IPS DF 19.7 (cell line): ENCODE measurements around the gene TENM3.
"Not testable (repeated sequence)": the region's sequence is repeated elsewhere in the genome, so short reads cannot be mapped to it uniquely, and the experiment has no call there.

ENCODE experiments used
- DNase-seq: peaks from one replicate; pipeline ENCODE4 v3.0.0-alpha.2; 2013; ENCODE audit warnings: low read depth, low spot score

The TENM3 gene

GRCh38 chr4:182227611-182228010, 15.6 kb upstream of the TENM3 start:
- no peak for DNase-seq

GRCh38 chr4:182228991-182229577, 14.1 kb upstream of the TENM3 start:
- DNase-seq, result no peak

GRCh38 chr4:182230256-182230655, 12.9 kb upstream of the TENM3 start:
- DNase-seq, result no peak

- DNase-seq, result no peak
These were observed 12.1 kb upstream of the TENM3 start for GRCh38 chr4:182231080-182231479.

- DNase-seq, result no peak
These were observed 11.7 kb upstream of the TENM3 start for GRCh38 chr4:182231496-182231895.

GRCh38 chr4:182233310-182234090, 9.7 kb upstream of the TENM3 start:
- no peak for DNase-seq

- no peak for DNase-seq
These were observed 8.0 kb upstream of the TENM3 start for GRCh38 chr4:182235021-182235795.

- DNase-seq, result no peak
These were observed 7.0 kb upstream of the TENM3 start for GRCh38 chr4:182236186-182236585.

- DNase-seq, result not testable (repeated sequence)
These were observed 6.2 kb upstream of the TENM3 start for GRCh38 chr4:182237010-182237409.

- no peak for DNase-seq
These were observed 4.8 kb upstream of the TENM3 start for GRCh38 chr4:182238355-182238931.

- DNase-seq, result no peak
These were observed 2.8 kb upstream of the TENM3 start for GRCh38 chr4:182240161-182241130.

GRCh38 chr4:182242260-182242659, 942 bp upstream of the TENM3 start:
- not testable (repeated sequence) for DNase-seq

- DNase-seq, result no peak
These were observed 415 bp upstream of the TENM3 start for GRCh38 chr4:182242787-182243186.

GRCh38 chr4:182245041-182245440, 1.8 kb downstream of the TENM3 start:
- DNase-seq, result no peak

GRCh38 chr4:182245541-182246215, 2.5 kb downstream of the TENM3 start:
- DNase-seq, result no peak

- DNase-seq, result no peak
These were observed 3.4 kb downstream of the TENM3 start for GRCh38 chr4:182246401-182247205.

- no peak for DNase-seq
These were observed 5.1 kb downstream of the TENM3 start for GRCh38 chr4:182248295-182248694.

- no peak for DNase-seq
These were observed 7.2 kb downstream of the TENM3 start for GRCh38 chr4:182250446-182250845.

GRCh38 chr4:182251116-182251515, 7.9 kb downstream of the TENM3 start:
- no peak for DNase-seq

- no peak for DNase-seq
These were observed 9.0 kb downstream of the TENM3 start for GRCh38 chr4:182252220-182252619.
